Testis (tissue), 3 donors: Measurements from ENCODE around the gene PRDM11. TPM values are rescaled to one million over a fixed set of nuclear protein-coding genes. Genes with fewer than 3 reads are reported as not detected.

Experiments used
- DNase-seq: peaks from one replicate; pipeline ENCODE4 v3.0.0-alpha.2; 2019
- H3K27ac ChIP-seq, 2 donors: fragments of 200-600 bp; sonication (generic); one replicate each; pipeline ENCODE4 v1.5.1; 2019
- H3K27me3 ChIP-seq: fragments of 200-600 bp; sonication (generic); one replicate; pipeline ENCODE4 v1.5.1; 2019
- H3K36me3 ChIP-seq: fragments of 200-600 bp; sonication (generic); one replicate; pipeline ENCODE4 v1.5.1; 2017; ENCODE audit warnings: low read depth; ENCODE audit errors: missing control alignments
- H3K4me1 ChIP-seq: fragments of 200-600 bp; sonication (generic); one replicate; pipeline ENCODE4 v1.5.1; 2019
- H3K4me3 ChIP-seq, 2 donors: fragments of 200-600 bp; sonication (generic); one replicate each; pipeline ENCODE4 v1.5.1; 2017 to 2019
- H3K9me3 ChIP-seq: fragments of 200-600 bp; sonication (generic); one replicate; pipeline ENCODE4 v1.5.1; 2017
- POLR2A ChIP-seq: fragments of 450-650 bp; IDR thresholded peaks from one replicate; pipeline ENCODE4 v1.6.1; 2017; ENCODE audit warnings: antibody characterized with exemption, mild to moderate bottlenecking, moderate library complexity
- WGBS, 2 donors: methylation state at CpG; one replicate each; pipeline ENCODE4 v1.1.5; 2018; 5-methylcytosine and 5-hydroxymethylcytosine counted together
- intact Hi-C: fragments of 100-400 bp; cut with DNase I; formaldehyde crosslinking; loops from one replicate; pipeline ENCODE4 v1.15.1; 2023; ENCODE audit warnings: low total_unique reads
- polyA plus RNA-seq: library from polyadenylated mRNA; stranded (reverse); fragments of 350-450 nt; fragmentation: Illumina TruSeq; extraction: RNeasy Lipid Tissue Mini Kit (QIAGEN cat#74804); gene quantifications from one replicate; pipeline ENCODE4 v1.2.3, GENCODE V29; 2014; ENCODE audit warnings: low read depth, low replicate concordance; ENCODE audit not compliant: insufficient read depth
- total RNA-seq, 2 donors: library from RNA; depleted of rRNA; stranded (reverse); fragments of >200 nt; gene quantifications; one replicate each; pipeline ENCODE4 v1.2.3, GENCODE V29; 2016
- TF ChIP-seq, protein P1 (sequence below), 3 experiments: fragments of 450-650 bp in 2 of 3; fragments of 200-600 bp in 1 of 3; sonication (generic) in 1 of 3; IDR thresholded peaks; one replicate each; pipeline ENCODE4 v1.5.1; 2016 to 2019; ENCODE audit warnings: antibody characterized with exemption in 3 of 3, mild to moderate bottlenecking in 2 of 3, moderate library complexity in 1 of 3

PRDM11 gene
- total and polyA plus RNA-seq, 3 donors from 2014 or later: 6.4 to 15.9 (median 13.6) TPM

DNA sequence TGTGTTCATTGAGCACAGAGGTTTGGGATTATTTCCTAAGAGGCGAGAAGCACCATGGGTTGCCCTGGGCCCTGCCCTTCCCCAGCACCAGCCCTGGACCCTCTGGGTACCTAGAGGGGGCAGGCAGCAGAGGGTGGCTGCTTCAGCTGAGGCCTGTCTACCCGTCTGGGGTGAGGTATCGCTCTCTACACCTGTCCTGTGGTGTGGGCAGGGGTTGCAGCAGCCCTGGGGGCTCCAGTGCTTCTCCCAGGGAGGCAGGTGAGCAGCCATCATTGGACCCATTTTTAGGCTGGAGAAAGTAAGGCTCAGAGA lies 15.6 kb downstream of the PRDM11 start:
- Histone ChIP-seq H3K36me3 (no peaks in the 10 kb centered on the region), H3K9me3 (no peaks in the 10 kb centered on the region), H3K27ac (no peak overlapping the region), H3K27me3 (no peaks in the 10 kb centered on the region), H3K4me1 (peaks cover 35% of the 10 kb centered on the region), H3K4me3 (no peak overlapping the region)
- TF ChIP-seq, protein P1, sequence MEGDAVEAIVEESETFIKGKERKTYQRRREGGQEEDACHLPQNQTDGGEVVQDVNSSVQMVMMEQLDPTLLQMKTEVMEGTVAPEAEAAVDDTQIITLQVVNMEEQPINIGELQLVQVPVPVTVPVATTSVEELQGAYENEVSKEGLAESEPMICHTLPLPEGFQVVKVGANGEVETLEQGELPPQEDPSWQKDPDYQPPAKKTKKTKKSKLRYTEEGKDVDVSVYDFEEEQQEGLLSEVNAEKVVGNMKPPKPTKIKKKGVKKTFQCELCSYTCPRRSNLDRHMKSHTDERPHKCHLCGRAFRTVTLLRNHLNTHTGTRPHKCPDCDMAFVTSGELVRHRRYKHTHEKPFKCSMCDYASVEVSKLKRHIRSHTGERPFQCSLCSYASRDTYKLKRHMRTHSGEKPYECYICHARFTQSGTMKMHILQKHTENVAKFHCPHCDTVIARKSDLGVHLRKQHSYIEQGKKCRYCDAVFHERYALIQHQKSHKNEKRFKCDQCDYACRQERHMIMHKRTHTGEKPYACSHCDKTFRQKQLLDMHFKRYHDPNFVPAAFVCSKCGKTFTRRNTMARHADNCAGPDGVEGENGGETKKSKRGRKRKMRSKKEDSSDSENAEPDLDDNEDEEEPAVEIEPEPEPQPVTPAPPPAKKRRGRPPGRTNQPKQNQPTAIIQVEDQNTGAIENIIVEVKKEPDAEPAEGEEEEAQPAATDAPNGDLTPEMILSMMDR (IDR thresholded peaks at IDR 0.05): no peak
- TF ChIP-seq POLR2A: no peak
- WGBS, 2 donors: 65 to 67% methylated on average over 1 to 3 of the region's 3 CpGs
- DNase-seq: no peak
- intact Hi-C loops: no loop called here

DNA sequence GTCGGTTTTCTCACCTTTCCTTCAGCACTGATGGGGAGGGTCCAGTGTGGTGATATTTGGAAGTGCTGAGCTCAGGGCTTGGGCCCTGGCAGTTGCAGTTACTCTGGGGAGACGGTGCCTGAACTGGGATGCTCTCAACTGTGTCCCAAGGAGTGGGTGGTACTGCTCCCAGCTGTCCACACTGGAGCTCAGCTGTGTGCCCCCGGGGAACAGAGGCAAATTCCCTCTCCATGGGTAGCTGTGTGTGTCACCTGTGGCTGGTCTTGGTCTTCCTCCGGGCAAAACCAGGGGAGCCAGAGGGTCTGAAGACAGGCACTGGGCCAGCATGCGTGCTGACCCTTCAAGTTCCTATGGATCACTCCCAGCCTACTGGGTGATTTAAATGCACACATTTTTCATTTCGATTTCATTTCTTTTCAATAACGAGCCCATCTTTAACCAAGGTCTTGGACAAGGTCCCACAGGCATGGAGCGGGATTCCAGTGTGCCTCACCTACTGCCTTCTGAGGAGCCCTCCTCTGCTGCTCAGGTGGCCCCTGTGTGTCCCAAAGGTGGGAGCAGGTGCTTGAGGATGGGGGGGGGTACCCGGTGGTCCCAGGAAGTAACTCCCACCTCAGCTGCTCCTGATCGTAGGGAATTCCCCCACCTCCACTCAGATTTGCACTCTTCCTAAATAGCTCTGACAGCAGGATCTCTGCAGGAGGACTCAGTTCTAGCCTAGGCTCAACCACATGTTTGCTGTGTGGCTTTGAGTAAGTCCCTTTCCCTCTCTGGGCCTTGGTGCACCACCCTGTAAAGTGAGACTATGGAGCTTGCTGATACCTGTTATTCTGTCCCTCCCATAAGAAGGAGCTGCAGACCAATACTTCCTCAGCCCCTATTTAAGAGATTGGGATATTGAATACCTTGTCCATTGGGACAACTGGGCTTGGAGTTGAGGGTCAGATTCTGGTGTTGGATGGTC lies 16.8 kb downstream of the PRDM11 start:
- intact Hi-C loops: no loop called here
- H3K9me3 ChIP-seq: no peaks in the 10 kb centered on the region
- H3K27me3 ChIP-seq: no peaks in the 10 kb centered on the region
- H3K4me1 ChIP-seq: peaks cover 26% of the 10 kb centered on the region
- no peak overlapping the region for H3K4me3 ChIP-seq
- no peaks in the 10 kb centered on the region for H3K36me3 ChIP-seq
- WGBS, 2 donors: 78 to 82% methylated on average over 5 to 10 of the region's 10 CpGs
- no peak overlapping the region for H3K27ac ChIP-seq
- DNase-seq: no peak
- TF ChIP-seq, protein P1 (IDR thresholded peaks at IDR 0.05): no peak
- no peak for TF ChIP-seq POLR2A

DNA sequence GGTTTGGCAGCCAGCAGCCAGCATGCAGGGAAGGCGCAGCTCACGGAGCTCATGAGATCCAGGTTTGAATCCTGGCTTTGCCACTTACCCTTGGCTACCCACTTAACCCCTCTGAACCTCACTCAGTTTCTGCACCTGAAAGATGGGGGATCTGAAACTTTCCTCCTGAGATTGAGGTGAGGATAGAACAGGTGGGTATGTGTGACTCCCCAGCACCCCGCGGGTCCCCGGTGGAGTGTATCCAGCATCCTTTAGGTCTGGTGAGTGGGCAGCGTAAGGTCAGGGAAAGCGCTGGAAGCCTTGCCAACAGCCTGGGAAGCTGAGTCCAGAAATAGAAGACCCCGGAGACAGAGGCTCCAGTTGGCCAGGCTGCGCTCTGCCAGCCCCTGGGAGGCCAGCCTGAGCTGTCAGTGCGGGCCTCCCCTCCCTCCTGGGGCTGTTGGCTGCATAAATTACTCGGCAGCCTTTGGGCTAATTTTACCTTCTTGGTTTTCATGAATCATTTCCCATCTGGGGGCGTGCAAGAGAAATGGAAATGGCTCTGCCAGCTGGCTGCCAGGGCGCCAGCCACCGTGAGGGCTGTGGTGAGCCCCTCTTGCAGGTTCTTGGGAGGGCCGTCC lies 17.6 kb downstream of the PRDM11 start:
- WGBS, 2 donors: 78% methylated on average over 13 to 15 of the region's 15 CpGs
- Histone ChIP-seq H3K27me3 (no peaks in the 10 kb centered on the region), H3K4me1 (peaks cover 18% of the 10 kb centered on the region), H3K9me3 (no peaks in the 10 kb centered on the region), H3K4me3 (no peak overlapping the region), H3K36me3 (no peaks in the 10 kb centered on the region), H3K27ac (no peak overlapping the region)
- TF ChIP-seq, protein P1 (IDR thresholded peaks at IDR 0.05): no peak
- TF ChIP-seq POLR2A: no peak
- intact Hi-C loops: no loop called here
- DNase-seq: no peak

DNA sequence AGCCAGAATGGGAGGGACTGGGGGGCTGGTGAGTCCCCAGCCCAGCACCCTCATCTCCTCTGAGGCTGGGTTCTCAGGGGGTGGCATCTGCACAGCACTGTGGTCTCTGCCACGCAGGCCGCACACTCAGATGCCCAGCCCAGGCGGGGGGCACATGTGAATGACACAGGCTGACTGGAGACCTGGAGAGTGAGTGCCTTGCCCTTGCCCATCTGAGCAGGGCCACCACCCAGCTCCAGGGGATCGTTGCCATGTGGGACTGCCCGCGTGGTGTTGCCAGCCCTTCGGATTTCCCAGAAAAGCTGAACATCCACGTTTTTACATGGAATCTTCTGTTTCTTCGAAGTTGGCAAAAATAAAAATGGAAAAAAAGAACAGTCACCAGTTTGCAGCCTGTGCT lies 18.9 kb downstream of the PRDM11 start:
- 84 to 89% methylated on average over 9 of the region's 9 CpGs for WGBS, 2 donors
- Histone ChIP-seq H3K27ac (no peak overlapping the region), H3K4me3 (no peak overlapping the region), H3K9me3 (no peaks in the 10 kb centered on the region), H3K36me3 (no peaks in the 10 kb centered on the region), H3K27me3 (no peaks in the 10 kb centered on the region), H3K4me1 (peaks cover 12% of the 10 kb centered on the region)
- no peak for DNase-seq
- TF ChIP-seq, protein P1 (IDR thresholded peaks at IDR 0.05): no peak
- no peak for TF ChIP-seq POLR2A
- intact Hi-C loops: no loop called here
